SK-N-SH (cell line): ENCODE results near the gene PCYT1A.

Experiments used
- CTCF ChIP-seq: fragments of 200-600 bp; sonication (generic); IDR thresholded peaks from 2 replicates; pipeline ENCODE4 v1.6.1; 2017; ENCODE audit warnings: antibody characterized with exemption, mild to moderate bottlenecking, moderate library complexity
- EZH2phosphoT487 ChIP-seq: fragments of 200-600 bp; sonication (generic); IDR thresholded peaks from 2 replicates; pipeline ENCODE4 v1.6.1; 2017; ENCODE audit warnings: low read depth, mixed run types, mild to moderate bottlenecking, antibody characterized with exemption, moderate library complexity, borderline replicate concordance
- FOXM1 ChIP-seq: IDR thresholded peaks from 2 replicates; pipeline ENCODE4 v1.4.0; 2012; ENCODE audit warnings: low read depth, mild to moderate bottlenecking
- GATA2 ChIP-seq: sonication (generic); formaldehyde crosslinking; IDR thresholded peaks from 2 replicates; pipeline ENCODE4 v1.5.0; 2020; ENCODE audit warnings: mild to moderate bottlenecking, missing genetic modification reagents
- MXI1 ChIP-seq: IDR thresholded peaks from 2 replicates; pipeline ENCODE4 v1.6.1; 2012; ENCODE audit warnings: mild to moderate bottlenecking, low read depth, low read length, improper control_type of control experiment
- RAD21 ChIP-seq: IDR thresholded peaks from 2 replicates; pipeline ENCODE4 v1.6.1; 2012; ENCODE audit warnings: mild to moderate bottlenecking, low read length
- SIN3A ChIP-seq: IDR thresholded peaks from 2 replicates; pipeline ENCODE4 v1.6.1; 2012; ENCODE audit warnings: low read depth, mild to moderate bottlenecking, low read length, moderate library complexity, borderline replicate concordance
- USF2 ChIP-seq: fragments of 150-350 bp; IDR thresholded peaks from 2 replicates; pipeline ENCODE4 v1.6.1; 2017; ENCODE audit warnings: antibody characterized with exemption, low read length, low read depth, borderline replicate concordance
- YY1 ChIP-seq: IDR thresholded peaks from 2 replicates; pipeline ENCODE4 v1.4.0; 2012; ENCODE audit warnings: low read depth, mild to moderate bottlenecking

- TF ChIP-seq USF2 (no peak), CTCF (no peak), SIN3A (no peak), EZH2phosphoT487 (no peak), GATA2 (CRISPR knock-in tag) (no peak), YY1 (no peak), FOXM1 (no peak), MXI1 (no peak), RAD21 (no peak)
These were observed 17.0 kb downstream of the PCYT1A start for GRCh38 chr3:196270499-196270898.
